Hepatocyte (in vitro differentiated cells): ENCODE measurements around the gene PI16. TPM values are rescaled to one million over a fixed set of nuclear protein-coding genes. Genes with fewer than 3 reads are reported as not detected.
"Not testable (repeated sequence)": the region's sequence is repeated elsewhere in the genome, so short reads cannot be mapped to it uniquely, and the experiment has no call there.

Experiments used
- DNase-seq: peaks from one replicate; pipeline ENCODE4 v3.0.0-alpha.2; 2016; ENCODE audit warnings: low spot score
- H2AFZ ChIP-seq: fragments of 200-600 bp; sonication (generic); 2 replicates; pipeline ENCODE4 v1.6.0; 2016; ENCODE audit warnings: antibody characterized with exemption, mild to moderate bottlenecking
- H3K27ac ChIP-seq: fragments of 200-600 bp; sonication (generic); 2 replicates; pipeline ENCODE4 v1.5.1; 2016; ENCODE audit warnings: mild to moderate bottlenecking
- H3K27me3 ChIP-seq: fragments of 200-600 bp; sonication (generic); 2 replicates; pipeline ENCODE4 v1.6.1; 2016
- H3K36me3 ChIP-seq: fragments of 200-600 bp; sonication (generic); replicated peaks from 2 replicates; pipeline ENCODE4 v1.5.1; 2016; ENCODE audit warnings: low read depth; ENCODE audit not compliant: insufficient read depth
- H3K4me1 ChIP-seq: fragments of 200-600 bp; sonication (generic); 2 replicates; pipeline ENCODE4 v1.5.1; 2016; ENCODE audit warnings: mild to moderate bottlenecking, moderate library complexity; ENCODE audit not compliant: insufficient read depth
- H3K4me2 ChIP-seq: fragments of 200-600 bp; sonication (generic); 2 replicates; pipeline ENCODE4 v1.6.0; 2016
- H3K4me3 ChIP-seq: fragments of 200-600 bp; sonication (generic); 2 replicates; pipeline ENCODE4 v1.5.1; 2016; ENCODE audit warnings: mild to moderate bottlenecking
- H3K79me2 ChIP-seq: fragments of 200-600 bp; sonication (generic); 2 replicates; pipeline ENCODE4 v1.6.0; 2017; ENCODE audit warnings: mild to moderate bottlenecking
- H3K9me2 ChIP-seq: fragments of 200-600 bp; sonication (generic); replicated peaks from 2 replicates; pipeline ENCODE4 v1.6.0; 2017; ENCODE audit warnings: mild to moderate bottlenecking; ENCODE audit not compliant: insufficient read depth
- H3K9me3 ChIP-seq: fragments of 200-600 bp; sonication (generic); 2 replicates; pipeline ENCODE4 v1.5.1; 2016; ENCODE audit warnings: low read depth, mild to moderate bottlenecking
- H4K20me1 ChIP-seq: fragments of 200-600 bp; sonication (generic); 2 replicates; pipeline ENCODE4 v1.6.0; 2016; ENCODE audit warnings: mild to moderate bottlenecking; ENCODE audit not compliant: insufficient read depth, poor library complexity, severe bottlenecking
- CTCF ChIP-seq: fragments of 200-600 bp; sonication (generic); IDR thresholded peaks from 2 replicates; pipeline ENCODE4 v1.5.1; 2016; ENCODE audit warnings: antibody characterized with exemption, mild to moderate bottlenecking; ENCODE audit not compliant: poor library complexity
- EZH2 ChIP-seq: fragments of 200-600 bp; sonication (generic); IDR thresholded peaks from 2 replicates; pipeline ENCODE4 v1.6.1; 2016; ENCODE audit warnings: antibody characterized with exemption, mild to moderate bottlenecking, borderline replicate concordance
- EZH2phosphoT487 ChIP-seq: fragments of 200-600 bp; sonication (generic); IDR thresholded peaks from one replicate; pipeline ENCODE4 v1.6.1; 2018; ENCODE audit warnings: antibody characterized with exemption, mild to moderate bottlenecking, low read depth, moderate library complexity; ENCODE audit not compliant: unreplicated experiment, severe bottlenecking
- WGBS: methylation state at CpG from one replicate; pipeline ENCODE4 v1.1.6; 2016; ENCODE audit warnings: low lambda C conversion rate; ENCODE audit errors: missing lambda C conversion rate; 5-methylcytosine and 5-hydroxymethylcytosine counted together
- polyA plus RNA-seq: library from polyadenylated mRNA; unstranded; fragments of >200 nt; fragmentation: Nextera tagmentation; extraction: Ambion mirVana; gene quantifications from 2 replicates; pipeline ENCODE4 v1.2.1, GENCODE V29; 2016
- total RNA-seq: library from RNA; depleted of rRNA; stranded (reverse); fragments of >200 nt; gene quantifications from 2 replicates; pipeline ENCODE4 v1.2.3, GENCODE V29; 2014

Gene PI16
- total and polyA plus RNA-seq, 2 experiments from 2014 or later: not detected

DNA sequence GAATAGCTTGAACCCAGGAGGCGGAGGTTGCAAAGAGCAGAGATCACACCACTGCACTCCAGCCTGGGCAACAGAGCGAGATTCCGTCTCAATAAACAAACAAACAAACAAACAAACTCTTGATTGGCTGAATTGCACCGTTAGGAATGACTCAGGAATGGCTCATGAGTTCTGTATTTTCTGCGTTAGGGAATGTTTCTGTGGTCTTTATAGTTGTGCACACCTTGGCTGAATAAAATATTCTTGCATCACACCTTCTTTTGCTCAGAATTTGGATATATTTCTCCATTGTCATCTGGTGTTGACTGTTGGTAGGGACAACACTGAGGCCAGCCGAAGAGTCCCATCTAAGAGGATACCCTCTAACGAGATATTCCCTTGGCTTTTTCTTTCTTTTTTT, 19.6 kb upstream of the PI16 start:
- Histone ChIP-seq H2AFZ (no peak overlapping the region), H3K9me2 (no peaks in the 10 kb centered on the region), H3K36me3 (no peaks in the 10 kb centered on the region), H3K4me1 (peaks cover 3% of the 10 kb centered on the region), H3K27ac (no peak overlapping the region), H3K4me2 (no peak overlapping the region), H3K27me3 (no peaks in the 10 kb centered on the region), H3K9me3 (no peaks in the 10 kb centered on the region), H3K79me2 (no peaks in the 10 kb centered on the region), H4K20me1 (no peaks in the 10 kb centered on the region), H3K4me3 (no peak overlapping the region)
- 93% methylated on average over 7 of the region's 7 CpGs for WGBS
- no peak for TF ChIP-seq EZH2phosphoT487
- TF ChIP-seq CTCF: no peak
- no peak for TF ChIP-seq EZH2
- DNase-seq: no peak

- H3K4me3 ChIP-seq: no peak overlapping the region
- no peaks in the 10 kb centered on the region for H3K79me2 ChIP-seq
- DNase-seq: no peak
- H3K27ac ChIP-seq: no peak overlapping the region
- no peaks in the 10 kb centered on the region for H3K9me3 ChIP-seq
- no peak overlapping the region for H2AFZ ChIP-seq
- H3K4me2 ChIP-seq: no peak overlapping the region
- no peaks in the 10 kb centered on the region for H3K9me2 ChIP-seq
- H3K36me3 ChIP-seq: no peaks in the 10 kb centered on the region
- TF ChIP-seq EZH2 (no peak), CTCF (no peak)
- H3K4me1 ChIP-seq: no peaks in the 10 kb centered on the region
- no peaks in the 10 kb centered on the region for H4K20me1 ChIP-seq
- WGBS: 87% methylated on average over 5 of the region's 5 CpGs
- no peaks in the 10 kb centered on the region for H3K27me3 ChIP-seq
Measured at GRCh38 chr6:36936824-36937223, 17.7 kb upstream of the PI16 start.

DNA sequence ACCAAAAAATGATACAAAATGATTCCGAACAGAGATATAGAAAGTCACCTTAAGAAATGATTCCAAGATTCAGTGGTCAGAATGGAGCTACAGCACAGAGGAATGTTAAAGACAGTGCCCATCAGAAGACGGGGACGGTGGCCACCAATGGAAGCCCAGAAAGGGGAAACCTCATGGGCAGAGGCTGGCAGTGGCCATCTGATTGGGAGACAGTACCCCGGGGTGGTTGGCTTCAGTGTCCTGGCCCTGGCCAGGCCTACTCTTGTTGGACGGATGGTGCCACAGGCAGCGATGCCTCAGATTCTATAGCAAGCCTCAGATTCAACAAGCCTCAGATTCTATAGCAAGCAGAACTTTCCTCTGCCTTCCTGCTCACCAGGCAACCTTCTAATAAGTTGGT, 16.6 kb upstream of the PI16 start:
- no peak for DNase-seq
- H3K27me3 ChIP-seq: no peaks in the 10 kb centered on the region
- WGBS: 97% methylated on average over 6 of the region's 6 CpGs
- H3K9me3 ChIP-seq: no peaks in the 10 kb centered on the region
- H3K9me2 ChIP-seq: no peaks in the 10 kb centered on the region
- H4K20me1 ChIP-seq: no peaks in the 10 kb centered on the region
- no peak for TF ChIP-seq CTCF
- no peak for TF ChIP-seq EZH2phosphoT487
- no peak for TF ChIP-seq EZH2
- no peaks in the 10 kb centered on the region for H3K4me1 ChIP-seq
- H3K4me2 ChIP-seq: no peak overlapping the region
- H3K79me2 ChIP-seq: no peaks in the 10 kb centered on the region
- no peak overlapping the region for H3K27ac ChIP-seq
- no peak overlapping the region for H3K4me3 ChIP-seq
- no peaks in the 10 kb centered on the region for H3K36me3 ChIP-seq
- no peak overlapping the region for H2AFZ ChIP-seq

GRCh38 chr6:36938536-36938935, 16.0 kb upstream of the PI16 start:
- no peaks in the 10 kb centered on the region for H3K27me3 ChIP-seq
- H3K4me1 ChIP-seq: no peaks in the 10 kb centered on the region
- no peak overlapping the region for H3K4me2 ChIP-seq
- no peak overlapping the region for H2AFZ ChIP-seq
- H3K9me3 ChIP-seq: no peaks in the 10 kb centered on the region
- no peaks in the 10 kb centered on the region for H3K79me2 ChIP-seq
- H4K20me1 ChIP-seq: no peaks in the 10 kb centered on the region
- DNase-seq: no peak
- TF ChIP-seq CTCF (no peak), EZH2 (no peak), EZH2phosphoT487 (no peak)
- no peaks in the 10 kb centered on the region for H3K36me3 ChIP-seq
- H3K4me3 ChIP-seq: no peak overlapping the region
- H3K27ac ChIP-seq: no peak overlapping the region
- H3K9me2 ChIP-seq: no peaks in the 10 kb centered on the region
- 87% methylated on average over 3 of the region's 4 CpGs for WGBS

DNA sequence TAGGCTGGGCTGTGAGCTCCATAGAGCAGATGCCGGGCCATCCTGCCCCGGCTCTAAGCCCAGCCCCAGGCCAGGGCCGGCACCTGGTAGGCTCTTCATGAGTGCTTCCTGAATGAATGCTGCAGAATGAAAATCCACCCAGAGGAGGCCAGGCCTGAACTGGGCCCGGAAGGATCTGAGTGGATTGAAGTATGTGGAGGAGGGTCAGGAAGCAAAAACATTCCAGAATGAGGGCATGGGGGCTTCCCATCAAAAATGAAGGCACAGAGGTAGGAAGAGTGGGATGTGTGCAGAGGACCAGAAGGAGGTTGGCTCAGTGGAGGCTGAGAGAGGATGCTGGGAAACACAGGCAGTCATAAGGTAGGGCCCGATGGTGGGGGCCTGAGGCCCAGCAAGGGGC, 15.5 kb upstream of the PI16 start:
- not testable (repeated sequence) for H3K9me3 ChIP-seq, H3K4me3 ChIP-seq, H3K4me1 ChIP-seq, H3K4me2 ChIP-seq, H2AFZ ChIP-seq, H3K79me2 ChIP-seq, H3K27ac ChIP-seq, H3K36me3 ChIP-seq, DNase-seq, H4K20me1 ChIP-seq, H3K9me2 ChIP-seq, H3K27me3 ChIP-seq
- WGBS: 88% methylated on average over 5 of the region's 5 CpGs
